CD4-positive, alpha-beta T cell treated with Interleukin-12 subunit alpha and Interleukin-12 subunit beta, for 1 hour (primary cell): ENCODE measurements around the gene AKR1B1.
"Not testable (repeated sequence)": the region's sequence is repeated elsewhere in the genome, so short reads cannot be mapped to it uniquely, and the experiment has no call there.

Experiments used
- DNase-seq: peaks from one replicate; pipeline ENCODE4 v3.0.0-alpha.2; 2020

AKR1B1 gene

DNA sequence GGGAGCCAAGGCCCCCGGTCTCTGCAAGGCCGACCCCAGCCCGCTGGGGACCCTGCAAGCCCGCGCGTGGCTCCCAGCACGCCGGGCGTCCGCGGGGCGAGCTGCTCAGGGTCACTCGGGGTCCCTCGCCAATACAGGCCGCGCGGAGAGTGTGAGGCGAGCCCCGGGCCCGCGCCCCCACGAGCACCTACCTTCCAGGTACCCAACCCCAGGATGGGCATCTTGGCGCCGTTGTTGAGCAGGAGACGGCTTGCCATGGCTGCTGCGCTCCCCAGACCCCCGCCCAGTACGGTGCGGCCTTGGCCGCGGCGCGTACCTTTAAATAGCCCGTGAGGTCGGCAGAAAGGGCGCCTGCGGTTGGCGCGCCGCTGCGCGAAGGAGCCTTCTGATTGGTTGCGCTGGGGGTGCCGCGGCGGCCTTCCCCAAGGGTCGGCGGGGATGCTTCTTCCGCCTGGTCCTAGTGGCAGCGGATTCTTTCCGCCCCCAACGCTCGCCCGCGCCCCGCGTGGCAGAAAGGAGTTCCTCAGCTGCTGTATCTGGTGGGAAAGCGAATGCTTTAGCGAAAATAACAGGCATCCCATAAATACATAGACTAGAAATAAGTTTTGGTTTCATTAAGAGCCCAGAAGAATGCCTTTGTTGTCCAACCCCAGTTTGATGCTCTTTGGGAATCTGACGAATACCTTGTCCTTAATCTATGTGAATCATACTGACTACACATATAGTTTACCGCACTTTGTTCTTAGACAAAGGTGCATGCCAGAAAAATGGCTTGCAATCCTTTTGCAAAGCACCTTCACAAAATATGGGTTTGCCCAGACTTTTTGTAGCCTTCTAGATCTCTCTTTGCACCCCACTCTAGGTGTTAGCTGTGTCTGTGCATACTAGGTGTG lies at the start of gene AKR1B1:
AKR1B1 (minus strand) TSS at position 295 of the 893 bp plus-strand sequence; CDS start at position 257, 38 bp downstream.
- peak; percentile 91 for DNase-seq

GRCh38 chr7:134505856-134506255 lies 47.0 kb upstream of the AKR1B1 start:
- DNase-seq: no peak

- no peak for DNase-seq
Measured at GRCh38 chr7:134504660-134505164, 45.8 kb upstream of the AKR1B1 start.

DNA sequence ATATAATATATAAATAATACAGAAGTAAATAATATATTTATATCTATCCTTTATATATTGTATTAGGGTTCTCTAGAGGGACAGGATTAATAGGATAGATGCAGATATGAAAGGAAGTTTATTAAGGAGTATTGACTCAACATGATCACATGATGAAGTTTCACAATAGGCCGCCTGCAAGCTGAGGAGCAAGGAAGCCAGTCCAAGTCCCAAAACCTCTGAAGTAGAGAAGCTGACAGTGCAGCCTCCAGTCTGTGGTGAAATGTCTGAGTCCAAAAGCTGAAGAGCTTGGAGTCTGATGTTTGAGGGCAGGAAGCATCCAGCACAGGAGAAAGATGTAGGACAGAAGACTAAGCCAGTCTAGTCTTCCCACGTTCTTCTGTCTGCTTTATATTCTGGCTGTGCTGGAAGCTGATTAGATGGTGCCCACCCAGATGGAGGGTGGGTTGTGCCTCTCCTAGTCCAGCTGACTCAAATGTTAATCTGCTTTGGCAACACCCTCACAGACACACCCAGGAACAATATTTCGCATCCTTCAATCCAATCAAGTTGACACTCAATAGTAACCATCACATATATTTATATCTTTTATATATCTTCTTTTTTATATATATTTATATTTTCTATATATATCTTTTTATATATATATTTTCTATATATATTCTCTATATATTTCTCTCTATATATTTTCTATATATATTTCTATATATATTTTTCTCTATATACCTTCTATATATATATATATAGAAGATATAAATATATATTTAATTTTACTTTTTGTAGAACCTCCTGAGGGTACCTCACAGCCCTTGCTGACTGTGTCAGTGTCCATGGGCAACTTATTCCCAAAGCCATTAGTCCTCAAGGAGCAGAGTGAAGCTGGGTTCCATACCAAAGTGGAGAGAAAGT lies 43.8 kb upstream of the AKR1B1 start:
- DNase-seq: no peak

- no peak for DNase-seq
Measured at GRCh38 chr7:134500982-134501381, 42.1 kb upstream of the AKR1B1 start.

GRCh38 chr7:134500406-134500805 lies 41.5 kb upstream of the AKR1B1 start:
- no peak for DNase-seq

DNA sequence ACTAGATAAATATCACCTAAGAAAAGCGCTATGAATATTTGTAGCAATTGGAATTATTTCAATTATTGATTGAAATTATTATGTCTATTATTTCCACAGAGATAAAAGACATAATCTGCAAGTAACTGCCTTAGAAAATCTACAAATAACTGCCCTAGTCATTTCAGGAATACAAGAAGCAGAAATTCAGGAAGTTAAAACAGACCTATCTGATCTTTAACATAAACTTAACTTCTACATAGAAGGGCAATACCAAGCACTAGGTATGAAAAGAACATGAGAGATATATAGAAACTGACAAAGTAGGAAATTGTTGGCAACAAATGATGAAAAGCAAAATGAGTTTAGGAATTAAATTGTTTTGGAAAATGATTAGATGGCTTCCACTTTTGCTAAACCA lies 36.6 kb upstream of the AKR1B1 start:
- DNase-seq: no peak

DNA sequence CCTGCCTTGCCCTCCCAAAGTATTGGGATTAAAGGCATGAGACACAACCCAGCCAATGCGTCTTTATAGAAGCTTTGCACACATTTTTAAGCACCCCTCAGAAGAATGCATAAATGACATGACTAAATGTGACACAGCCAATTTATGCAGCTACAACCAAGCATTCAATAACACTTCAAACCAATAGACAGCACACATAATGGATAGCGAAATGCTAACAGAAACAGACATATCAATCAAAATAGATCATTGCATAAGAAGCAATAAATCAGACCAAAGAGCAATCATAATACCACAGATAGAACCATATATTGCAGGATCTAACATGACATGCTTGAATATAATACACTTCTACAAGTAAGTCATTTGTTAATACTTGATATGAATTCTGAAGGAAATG lies 34.2 kb upstream of the AKR1B1 start:
- DNase-seq: no peak

- DNase-seq: not testable (repeated sequence)
Measured at GRCh38 chr7:134487721-134488120, 28.8 kb upstream of the AKR1B1 start.

GRCh38 chr7:134485203-134485602 lies 26.3 kb upstream of the AKR1B1 start:
- DNase-seq: no peak

DNA sequence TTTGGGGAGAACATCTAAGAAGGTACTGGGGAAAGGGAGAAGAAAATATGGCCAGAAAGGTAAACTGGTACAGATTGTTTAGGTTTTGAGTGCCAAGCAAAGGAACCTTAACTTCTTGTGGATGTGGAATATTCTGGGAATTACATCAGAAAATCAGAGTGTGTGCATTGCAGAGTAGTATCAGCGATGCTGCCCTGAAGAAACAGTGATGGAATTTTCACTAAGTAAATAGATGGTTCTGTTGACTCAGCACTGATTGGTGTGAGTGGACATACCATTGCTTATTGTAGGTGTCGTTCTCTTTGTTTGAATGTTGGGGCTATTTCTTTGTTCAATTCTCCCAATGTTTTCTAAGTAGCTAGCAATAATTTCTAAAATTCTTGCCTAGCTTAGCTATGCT lies 24.4 kb upstream of the AKR1B1 start:
- DNase-seq: no peak

DNA sequence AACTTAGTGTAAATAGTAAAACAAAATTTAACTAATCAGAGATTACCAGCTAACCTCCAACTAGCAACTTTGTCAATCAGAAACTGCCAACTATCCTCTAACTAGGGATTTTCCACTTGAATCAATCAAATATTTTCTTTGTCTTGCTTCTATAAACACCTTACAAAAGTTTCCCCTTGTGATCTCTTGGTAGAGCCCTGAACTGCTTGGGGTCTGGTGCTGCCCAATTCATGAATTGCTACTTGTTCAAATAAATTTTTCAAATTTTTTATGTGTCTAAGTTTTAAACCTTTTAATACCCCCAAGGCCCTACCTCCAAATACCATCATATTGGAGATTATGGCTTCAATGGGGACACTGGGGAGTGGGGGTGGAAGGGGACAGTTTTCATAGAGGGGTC lies 24.0 kb upstream of the AKR1B1 start:
- DNase-seq: no peak

DNA sequence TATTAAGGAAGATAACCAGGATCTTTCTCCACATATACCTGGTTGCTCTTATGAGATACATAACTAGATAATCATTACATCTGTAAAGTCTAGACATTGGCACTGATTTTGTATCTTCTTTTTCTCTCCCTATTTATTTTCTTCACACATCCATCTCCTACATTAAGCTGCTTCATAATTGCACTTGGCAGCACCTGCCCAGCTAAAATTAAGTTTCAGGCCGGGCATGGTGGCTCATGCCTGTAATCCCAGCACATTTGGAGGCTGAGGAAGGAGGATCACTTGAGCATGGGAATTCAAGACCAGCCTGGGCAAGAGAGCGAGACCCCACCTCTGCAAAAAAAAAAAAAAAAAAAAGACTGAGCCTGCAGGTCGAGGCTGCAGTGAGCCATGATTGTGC lies 22.3 kb upstream of the AKR1B1 start:
- DNase-seq: no peak

DNA sequence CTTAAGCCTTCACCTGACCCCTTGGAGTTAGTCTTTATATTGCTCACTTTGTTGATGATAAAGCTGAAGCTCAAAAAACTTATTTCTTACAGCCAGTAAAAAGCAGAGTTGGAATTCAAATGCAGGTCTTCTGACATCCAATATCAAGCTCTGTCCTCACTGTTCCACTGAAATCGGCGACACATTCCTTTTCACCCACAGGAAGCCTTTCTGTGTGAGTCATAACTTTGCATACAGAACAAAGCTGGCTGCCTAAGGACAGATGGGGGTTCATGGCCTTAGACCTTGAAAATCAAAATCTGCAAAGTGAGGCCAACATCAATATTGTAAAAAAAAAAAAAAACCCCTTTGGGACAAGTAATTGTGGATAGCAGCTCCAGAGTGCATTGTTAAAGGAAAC lies 21.8 kb upstream of the AKR1B1 start:
- no peak for DNase-seq

DNA sequence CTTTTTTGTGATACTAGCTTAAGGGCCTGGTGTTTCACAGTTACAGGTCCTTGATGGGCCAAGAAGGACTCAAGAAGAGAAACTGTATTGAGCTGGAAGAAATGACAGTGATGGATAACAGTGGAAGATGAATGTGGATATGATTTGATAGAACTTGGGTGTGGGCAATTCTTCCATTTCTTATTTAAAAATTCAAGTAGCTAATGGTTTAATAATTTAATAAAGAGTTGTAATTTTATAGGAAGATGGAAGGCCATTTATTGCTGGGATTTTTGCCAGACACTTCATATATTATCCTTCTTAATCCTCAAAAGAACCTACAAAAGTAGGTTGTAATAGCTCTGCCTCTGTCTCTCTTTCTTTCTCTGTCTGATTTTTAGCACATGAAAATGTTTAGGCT lies 21.3 kb upstream of the AKR1B1 start:
- no peak for DNase-seq

- no peak for DNase-seq
Measured at GRCh38 chr7:134478707-134479106, 19.8 kb upstream of the AKR1B1 start.

DNA sequence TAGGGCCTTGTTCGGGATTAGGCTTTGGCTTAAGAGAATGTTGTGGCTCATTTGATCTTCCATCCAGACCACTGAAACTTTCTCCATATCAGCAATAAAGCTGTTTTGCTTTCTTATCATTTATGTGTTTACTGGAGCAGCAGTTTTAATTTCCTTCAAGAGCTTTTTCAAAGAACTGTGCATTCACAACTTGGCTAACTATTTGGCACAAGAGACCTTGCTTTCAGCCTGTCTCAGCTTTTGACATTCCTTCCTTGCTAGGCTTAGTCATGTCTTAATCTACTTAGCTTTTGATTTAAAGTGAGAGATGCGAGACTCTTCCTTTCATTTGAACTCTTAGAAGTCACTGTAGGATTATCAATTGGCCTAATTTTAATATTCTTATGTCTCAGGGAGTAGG lies 19.1 kb upstream of the AKR1B1 start:
- no peak for DNase-seq

DNA sequence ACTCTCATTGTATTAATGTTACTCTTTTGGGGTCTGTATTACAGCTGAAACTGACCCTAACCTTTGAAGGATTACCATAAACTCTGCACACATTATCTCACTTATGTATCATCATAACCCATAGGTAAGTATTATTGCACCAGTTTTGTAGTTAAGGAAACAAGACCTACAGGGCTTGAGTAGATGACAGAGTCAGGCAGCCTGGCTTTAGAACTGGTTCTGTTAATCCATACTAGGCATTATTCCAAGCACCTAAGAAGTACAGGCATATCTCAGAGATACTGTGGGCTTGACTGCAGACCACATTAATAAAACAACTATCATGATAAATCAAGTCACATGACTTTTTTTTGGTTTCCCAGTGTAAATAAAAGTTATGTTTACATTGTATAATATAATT lies 17.1 kb upstream of the AKR1B1 start:
- DNase-seq: no peak

- no peak for DNase-seq
Measured at GRCh38 chr7:134474828-134475227, 15.9 kb upstream of the AKR1B1 start.

DNA sequence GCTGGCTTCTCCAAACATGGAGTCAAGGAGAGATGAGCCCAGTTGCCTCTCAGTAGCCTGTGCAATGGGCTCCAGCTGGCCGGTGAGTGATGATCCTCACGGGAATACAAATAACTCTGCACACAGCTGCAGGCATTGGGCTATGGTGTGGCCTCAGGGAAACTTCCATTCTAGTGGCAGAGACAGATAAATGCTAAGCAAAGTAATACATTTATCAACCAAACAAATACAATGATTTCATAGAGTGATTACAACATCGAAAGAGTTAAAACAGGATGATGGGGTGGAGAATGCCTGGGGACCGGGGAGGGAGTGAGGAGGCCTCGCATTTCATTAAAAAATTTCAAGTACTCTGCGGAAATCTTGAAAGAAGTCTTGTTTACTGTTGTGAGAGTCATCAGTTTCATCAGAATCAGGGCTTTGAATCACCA lies 15.0 kb upstream of the AKR1B1 start:
- no peak for DNase-seq

DNA sequence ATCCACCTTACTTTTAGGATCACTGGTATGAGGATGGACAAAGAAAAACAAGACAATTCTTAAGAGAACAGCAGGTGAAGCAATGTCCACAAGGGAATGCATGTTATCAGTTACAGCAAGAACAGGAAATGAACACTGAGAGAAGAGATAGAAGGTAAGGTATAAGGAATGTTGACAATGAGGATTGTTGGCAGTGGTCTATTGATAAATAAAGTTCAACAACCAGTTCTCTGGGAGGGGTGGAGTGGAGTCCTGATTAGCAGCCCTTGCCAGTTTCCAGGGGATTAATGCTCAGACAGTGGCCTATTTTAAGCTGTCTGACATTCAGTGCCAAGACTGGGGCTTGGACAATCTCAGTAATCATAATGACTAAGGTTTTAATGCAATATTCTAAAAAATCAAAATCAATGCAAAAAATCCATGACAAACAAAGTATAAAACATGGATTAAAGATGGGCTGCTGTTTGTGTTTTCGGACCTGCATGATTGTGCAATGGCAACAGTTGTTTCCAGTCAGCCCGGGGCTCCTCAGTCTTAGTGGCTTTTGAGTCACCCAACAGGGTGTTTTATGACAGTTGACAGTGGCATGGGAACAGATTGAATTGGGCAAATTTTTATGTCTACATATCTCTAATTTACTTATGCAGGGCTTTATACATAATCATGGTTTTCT lies 13.8 kb upstream of the AKR1B1 start:
- no peak for DNase-seq

GRCh38 chr7:134470864-134471263 lies 12.0 kb upstream of the AKR1B1 start:
- DNase-seq: no peak

DNA sequence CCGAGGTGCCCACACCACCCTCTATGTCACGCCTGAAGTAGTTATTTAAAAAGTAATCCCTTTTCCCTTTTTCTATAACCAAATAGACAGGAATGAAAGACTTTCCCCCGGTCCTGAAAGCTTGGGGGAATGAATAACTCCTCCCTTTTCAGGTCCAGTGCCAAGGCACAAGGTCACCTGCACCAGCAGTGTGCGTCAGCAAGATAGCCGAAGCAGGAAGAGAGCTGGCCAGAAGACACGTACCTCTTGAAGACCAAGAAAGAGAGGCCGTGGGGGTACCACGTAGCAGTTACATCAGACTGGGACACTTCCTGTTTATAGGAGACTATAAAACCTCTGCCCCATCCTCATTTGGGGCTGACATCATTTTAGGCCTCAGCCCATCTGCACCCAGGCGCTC lies 10.7 kb upstream of the AKR1B1 start:
- DNase-seq: no peak
